ENCODE measurements around the gene LRRK2. TPM values are rescaled to one million over a fixed set of nuclear protein-coding genes. Genes with fewer than 3 reads are reported as not detected.

Gene LRRK2
- total and polyA plus RNA-seq, 2 of the 8 experiments (the other 6 are each of a cell fraction or from before 2014, with no cell fraction given), result 0.06 to 0.13 TPM

DNA sequence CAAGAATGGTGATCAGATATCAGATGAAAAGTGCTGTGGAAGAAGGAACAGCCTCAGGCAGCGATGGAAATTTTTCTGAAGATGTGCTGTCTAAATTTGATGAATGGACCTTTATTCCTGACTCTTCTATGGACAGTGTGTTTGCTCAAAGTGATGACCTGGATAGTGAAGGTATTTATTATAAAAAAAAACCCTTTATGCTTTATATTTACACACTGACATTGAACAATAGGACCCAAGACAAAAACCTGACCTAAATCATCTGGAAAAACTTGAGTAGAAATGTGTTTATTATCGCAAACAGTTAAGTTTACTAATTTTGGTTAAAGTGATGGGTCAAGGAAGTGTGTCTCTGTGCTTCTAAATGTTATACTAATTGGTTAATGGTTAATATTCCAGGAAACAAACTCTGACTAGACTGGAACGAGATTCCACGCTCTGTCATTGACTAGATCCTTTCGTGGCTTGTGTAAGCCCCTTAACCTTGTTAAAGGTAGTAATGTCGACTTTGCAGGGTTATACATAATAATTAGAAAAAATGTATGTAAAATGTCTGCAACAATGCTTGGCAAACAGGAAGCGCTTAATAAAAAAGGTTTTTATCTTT lies 62.7 kb downstream of the LRRK2 start:
- Histone ChIP-seq H3K23me2 (ENCODE audit: low read depth, low read length) (no peaks in the 10 kb centered on the region), H2BK12ac (ENCODE audit: low read depth, low read length) (no peak overlapping the region), H2AFZ (ENCODE audit: low read length) (no peak overlapping the region), H3K79me1 (ENCODE audit: low read depth, low read length) (no peaks in the 10 kb centered on the region), H3K27me3 (replicated peaks in 1 of 4; ENCODE audit: control insufficient read depth in 3 of 4, extremely low read depth in 1 of 4, insufficient read depth in 3 of 4, low read length in 3 of 4) (no peaks in the 10 kb centered on the region), H3K23ac (ENCODE audit: insufficient read length) (no peak overlapping the region), H3K27ac (ENCODE audit: low read depth, low read length) (no peak overlapping the region), H3K4me2 (ENCODE audit: insufficient read depth in 1 of 2, low read depth in 2 of 2, low read length in 2 of 2) (no peak overlapping the region), H3K36me3 (ENCODE audit: control insufficient read depth in 2 of 4, insufficient read depth in 4 of 4, low read length in 3 of 4) (no peaks in the 10 kb centered on the region), H3K4me1 (replicated peaks in 1 of 4; ENCODE audit: control insufficient read depth in 3 of 4, insufficient read depth in 4 of 4, low read length in 3 of 4) (no peaks in the 10 kb centered on the region), H2AK5ac (ENCODE audit: low read depth, low read length) (no peak overlapping the region), H3K56ac (replicated peaks; ENCODE audit: insufficient read length, low read depth, low read length) (no peak overlapping the region), H3K9me3 (ENCODE audit: insufficient read depth in 2 of 2, low read depth in 1 of 2, low read length in 1 of 2) (peaks cover 0 to 5% of the 10 kb centered on the region in 2 experiments; a peak in 1 of 4 replicates), H3K4ac (replicated peaks; ENCODE audit: insufficient read length, low read depth, low read length) (no peak overlapping the region), H2BK15ac (ENCODE audit: low read length) (no peak overlapping the region), H2BK5ac (ENCODE audit: low read depth, low read length) (no peak overlapping the region), H3K9ac (replicated peaks in 1 of 4; ENCODE audit: extremely low read depth in 1 of 4, low read depth in 3 of 4, low read length in 3 of 4) (no peak overlapping the region), H3K14ac (ENCODE audit: insufficient read length) (no peak overlapping the region), H2BK120ac (replicated peaks; ENCODE audit: low read depth, low read length) (no peak overlapping the region), H3K4me3 (ENCODE audit: extremely low read depth in 1 of 4, insufficient read depth in 2 of 4, low read depth in 3 of 4, low read length in 4 of 4) (no peak overlapping the region), H4K20me1 (replicated peaks in 1 of 2; ENCODE audit: control insufficient read depth in 1 of 2, insufficient read depth in 2 of 2, low read length in 2 of 2) (no peaks in the 10 kb centered on the region), H3K18ac (ENCODE audit: extremely low read depth, low read length) (no peak overlapping the region), H4K91ac (replicated peaks; ENCODE audit: insufficient read length, low read length) (no peak overlapping the region), H2BK20ac (ENCODE audit: low read length) (no peak overlapping the region), H4K5ac (ENCODE audit: insufficient read length, low read depth, low read length) (no peak overlapping the region), H4K8ac (ENCODE audit: extremely low read depth, insufficient read depth, low read length) (no peak overlapping the region), H3K79me2 (ENCODE audit: control insufficient read depth in 1 of 2, insufficient read depth in 2 of 2, low read length in 2 of 2) (no peaks in the 10 kb centered on the region)
- CTCF ChIA-PET (ENCODE audit: partially characterized antibody), result no interaction called here
- POLR2A ChIA-PET (ENCODE audit: partially characterized antibody), result no interaction called here
- FAIRE-seq (no peak), DNase-seq (ENCODE audit: low read depth in 1 of 2, low spot score in 2 of 2) (no peak)
- WGBS, 2 experiments (ENCODE audit: extremely low coverage in 1 of 2, insufficient coverage in 1 of 2, insufficient read length in 1 of 2, insufficient replicate concordance in 2 of 2, low coverage in 1 of 2, low lambda C conversion rate in 2 of 2, missing lambda C conversion rate in 1 of 2), result 94% methylated on average over 7 of the region's 7 CpGs; no CpG with 5 or more reads in 1 of the 2 experiments
- TF ChIP-seq, protein P1, sequence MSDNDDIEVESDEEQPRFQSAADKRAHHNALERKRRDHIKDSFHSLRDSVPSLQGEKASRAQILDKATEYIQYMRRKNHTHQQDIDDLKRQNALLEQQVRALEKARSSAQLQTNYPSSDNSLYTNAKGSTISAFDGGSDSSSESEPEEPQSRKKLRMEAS (IDR thresholded peaks at IDR 0.05), result no peak
- no peak for TF ChIP-seq RBBP5 (IDR thresholded peaks at IDR 0.05; ENCODE audit: borderline replicate concordance, low read depth, low read length)
